Right ventricle myocardium inferior (tissue), 1 donor: ENCODE data around the gene MYCN. TPM values are rescaled to one million over a fixed set of nuclear protein-coding genes. Genes with fewer than 3 reads are reported as not detected.

Experiments
- ATAC-seq: fragments of 200-7000 bp; cut with Tn5 transposase; one replicate; pipeline ENCODE4 v1.9.1; 2020; ENCODE audit warnings: mild to moderate bottlenecking, moderate library complexity
- DNase-seq: peaks from one replicate; pipeline ENCODE4 v3.0.0; 2021; ENCODE audit errors: missing footprints
- intact Hi-C: fragments of 100-400 bp; cut with DNase I; formaldehyde crosslinking; loops from one replicate; pipeline ENCODE4 v1.11.0; 2022
- total RNA-seq: library from RNA; stranded (reverse); fragmentation: NEBNext Ultra II Directional; extraction: Animal tissue kit (Norgen Biotek cat#: 25700); gene quantifications from one replicate; pipeline ENCODE4 v1.2.1, GENCODE V29; 2021
- donor health status: DM: no; HTN: yes; CAD: no; lungs with severe emphysema.

MYCN gene
- total RNA-seq, 1 donor from 2014 or later: 0.54 TPM

- ATAC-seq: no peak
- intact Hi-C loops: no loop called here
- DNase-seq: no peak
Observed at GRCh38 chr2:15967415-15968279, 27.3 kb downstream of the MYCN start.

- intact Hi-C loops: no loop called here
- DNase-seq: no peak
- no peak for ATAC-seq
Observed at GRCh38 chr2:15968280-15969178, 28.2 kb downstream of the MYCN start.

- intact Hi-C loops: no loop called here
- DNase-seq: no peak
Observed at GRCh38 chr2:15969214-15969613, 28.9 kb downstream of the MYCN start.

GRCh38 chr2:15970701-15971100 lies 30.4 kb downstream of the MYCN start:
- DNase-seq (no peak), ATAC-seq (no peak)
- intact Hi-C loops: no loop called here

More at GRCh38 chr2:15969214-15969613, 28.9 kb downstream of the MYCN start:
- no peak for ATAC-seq

- DNase-seq: no peak
- intact Hi-C loops: no loop called here
- ATAC-seq: no peak
Observed at GRCh38 chr2:15971351-15971750, 31.0 kb downstream of the MYCN start.

- ATAC-seq (no peak), DNase-seq (no peak)
- intact Hi-C loops: no loop called here
Observed at GRCh38 chr2:15971831-15972522, 31.6 kb downstream of the MYCN start.

- intact Hi-C loops: no loop called here
- DNase-seq: no peak
- no peak for ATAC-seq
Observed at GRCh38 chr2:15973481-15974401, 33.4 kb downstream of the MYCN start.

GRCh38 chr2:15974565-15975260 lies 34.4 kb downstream of the MYCN start:
- ATAC-seq (no peak), DNase-seq (no peak)
- intact Hi-C loops: no loop called here

- no peak for DNase-seq
- no peak for ATAC-seq
- intact Hi-C loops: no loop called here
Observed at GRCh38 chr2:15975261-15975600, 34.9 kb downstream of the MYCN start.

GRCh38 chr2:15975676-15976075 lies 35.3 kb downstream of the MYCN start:
- ATAC-seq (no peak), DNase-seq (no peak)
- intact Hi-C loops: no loop called here

- intact Hi-C loops: no loop called here
- no peak for DNase-seq
- no peak for ATAC-seq
Observed at GRCh38 chr2:15976354-15976753, 36.0 kb downstream of the MYCN start.

GRCh38 chr2:15979051-15979758 lies 38.9 kb downstream of the MYCN start:
- intact Hi-C loops: no loop called here
- ATAC-seq: no peak
- DNase-seq: no peak

- intact Hi-C loops: no loop called here
- DNase-seq (no peak), ATAC-seq (no peak)
Observed at GRCh38 chr2:15979759-15980604, 39.6 kb downstream of the MYCN start.

- intact Hi-C loops: no loop called here
- ATAC-seq (no peak), DNase-seq (no peak)
Observed at GRCh38 chr2:15980605-15981098, 40.3 kb downstream of the MYCN start.

- DNase-seq (no peak), ATAC-seq (no peak)
- intact Hi-C loops: no loop called here
Observed at GRCh38 chr2:15981646-15982045, 41.3 kb downstream of the MYCN start.
